HG03342 (cell line): ENCODE data around the gene CCDC77.

Source experiments
- ATAC-seq: cut with Tn5 transposase; IDR thresholded peaks from one replicate; pipeline ENCODE4 v1.9.1; 2021; ENCODE audit warnings: mild to moderate bottlenecking, moderate library complexity; ENCODE audit not compliant: unreplicated experiment

CCDC77 gene

GRCh38 chr12:479161-479560 lies 77.7 kb downstream of the CCDC77 start:
- no peak for ATAC-seq

GRCh38 chr12:480831-481816 lies 79.7 kb downstream of the CCDC77 start:
- ATAC-seq: no peak

GRCh38 chr12:482061-482460 lies 80.6 kb downstream of the CCDC77 start:
- ATAC-seq: no peak

- ATAC-seq: no peak
Measured at GRCh38 chr12:484096-484495, 82.7 kb downstream of the CCDC77 start.

- ATAC-seq: no peak
Measured at GRCh38 chr12:490260-490659, 88.8 kb downstream of the CCDC77 start.
